K562 (cell line): ENCODE data around the gene SPATA2L. TPM values are rescaled to one million over a fixed set of nuclear protein-coding genes. Genes with fewer than 3 reads are reported as not detected.

Experiments
- ATAC-seq: fragments of 200-7000 bp; cut with Tn5 transposase; 3 replicates; pipeline ENCODE4 v1.9.1; 2020; ENCODE audit warnings: moderate library complexity
- BruUV-seq: library from RNA; stranded (reverse); fragments of 400-500 nt; replicated peaks from 2 replicates; lab custom pipeline; 2021; lab: Mats Ljungman, UMichigan
- CTCF ChIA-PET: fragments of 300-600 bp; formaldehyde crosslinking; extraction: SDS; loops from one replicate; lab custom pipeline; 2021; ENCODE audit warnings: low intra/inter-chr PET ratio; lab: Yijun Ruan, JAX
- POLR2A ChIA-PET: fragments of 300-600, 350-650 bp; sonication (Branson Sonifier 250); formaldehyde crosslinking; extraction: SDS; loops from one replicate; lab custom pipeline; 2021; ENCODE audit warnings: antibody characterized with exemption, inconsistent platforms; lab: Yijun Ruan, JAX
- DNase-seq, 4 experiments: peaks; one replicate each; pipeline versions ENCODE4 v3.0.0 to v3.0.0-alpha.2; 2011 to 2018; ENCODE audit warnings: low spot score in 3 of 4, mixed read lengths in 3 of 4; ENCODE audit errors: extremely low read depth in 1 of 4
- FAIRE-seq: peaks from 2 replicates; lab custom pipeline; 2011; peaks lifted over from hg19 to GRCh38; lab: Jason Lieb, UNC
- H2AFZ ChIP-seq: 2 replicates; pipeline ENCODE4 v1.6.0; 2011; ENCODE audit warnings: low read depth, low read length, control low read depth, inconsistent platforms
- H3K27ac ChIP-seq: fragments of 200-600 bp; 3 replicates; pipeline ENCODE4 v1.8.0; 2011; ENCODE audit warnings: low read depth, mild to moderate bottlenecking, control low read depth, inconsistent platforms, low read length, moderate library complexity, mixed read lengths; ENCODE audit errors: extremely low read depth
- H3K27me3 ChIP-seq, 2 experiments: fragments of 300-600 bp in 1 of 2; 2 replicates in 1 of 2; 3 replicates in 1 of 2; pipeline versions ENCODE4 v1.6.0 to v1.8.0; 2011; ENCODE audit warnings: inconsistent platforms in 2 of 2, low read length in 2 of 2, mild to moderate bottlenecking in 1 of 2, mixed read lengths in 1 of 2, moderate library complexity in 1 of 2; ENCODE audit not compliant: control insufficient read depth in 2 of 2, insufficient read depth in 2 of 2
- H3K36me3 ChIP-seq: fragments of 300-600 bp; 3 replicates; pipeline ENCODE4 v1.8.0; 2011; ENCODE audit warnings: mild to moderate bottlenecking, low read length, inconsistent platforms; ENCODE audit not compliant: control insufficient read depth, insufficient read depth
- H3K4me1 ChIP-seq, 2 experiments: fragments of 200-600 bp in 1 of 2; replicated peaks in 1 of 2; 2 replicates in 1 of 2; 3 replicates in 1 of 2; pipeline versions ENCODE4 v1.5.1 to v1.8.0; 2011; ENCODE audit warnings: inconsistent platforms in 2 of 2, low read length in 2 of 2, mild to moderate bottlenecking in 1 of 2, mixed read lengths in 1 of 2, moderate library complexity in 1 of 2; ENCODE audit not compliant: control insufficient read depth in 2 of 2, insufficient read depth in 2 of 2
- H3K4me2 ChIP-seq: 2 replicates; pipeline ENCODE4 v1.6.1; 2011; ENCODE audit warnings: low read length, control low read depth, inconsistent platforms, mixed read lengths; ENCODE audit not compliant: insufficient read depth
- H3K4me3 ChIP-seq: fragments of 200-600 bp; sonication (generic), shearing (Covaris generic); 2 replicates; pipeline ENCODE4 v1.5.1; 2016; ENCODE audit warnings: control low read depth, inconsistent platforms
- H3K79me2 ChIP-seq: fragments of 200-600 bp; 3 replicates; pipeline ENCODE4 v1.8.0; 2011; ENCODE audit warnings: low read length, inconsistent platforms; ENCODE audit not compliant: control insufficient read depth, insufficient read depth
- H3K9ac ChIP-seq, 2 experiments: 2 replicates each; pipeline versions ENCODE4 v1.6.0 to v1.6.1; 2011; ENCODE audit warnings: low read depth in 2 of 2, low read length in 2 of 2, control low read depth in 1 of 2, inconsistent platforms in 1 of 2, mild to moderate bottlenecking in 1 of 2, mixed read lengths in 1 of 2; ENCODE audit not compliant: insufficient read depth in 1 of 2
- H3K9me1 ChIP-seq: one replicate; pipeline ENCODE4 v1.6.0; 2011; ENCODE audit warnings: inconsistent platforms, mild to moderate bottlenecking, low read length, moderate library complexity; ENCODE audit not compliant: control insufficient read depth, insufficient read depth
- H3K9me3 ChIP-seq: replicated peaks from 2 replicates; pipeline ENCODE4 v1.5.1; 2011; ENCODE audit warnings: low read depth, low read length, inconsistent platforms; ENCODE audit not compliant: control insufficient read depth, insufficient read depth
- H4K20me1 ChIP-seq: replicated peaks from 2 replicates; pipeline ENCODE4 v1.6.1; 2011; ENCODE audit warnings: low read length, inconsistent platforms, mixed read lengths; ENCODE audit not compliant: control insufficient read depth, insufficient read depth
- POLR2G ChIP-seq: fragments of 200-400 bp; formaldehyde crosslinking; IDR thresholded peaks from 2 replicates; pipeline ENCODE4 v1.6.1; 2017; ENCODE audit warnings: low read depth, mild to moderate bottlenecking, antibody characterized with exemption, low read length, moderate library complexity
- RBFOX2 ChIP-seq: fragments of 200-400 bp; formaldehyde crosslinking; IDR thresholded peaks from 2 replicates; pipeline ENCODE4 v1.6.1; 2017; ENCODE audit warnings: low read depth, mild to moderate bottlenecking, low read length, moderate library complexity
- ZNF408 ChIP-seq: fragments of 250-450 bp; sonication (Bioruptor Pico); IDR thresholded peaks from 2 replicates; pipeline ENCODE4 v1.4.0; 2020; ENCODE audit warnings: low read depth, mild to moderate bottlenecking, moderate library complexity
- WGBS: fragments of 100-300 bp; shearing (Covaris generic); methylation state at CpG from one replicate; pipeline ENCODE4 v1.1.6; 2016; ENCODE audit warnings: low coverage, mixed read lengths; ENCODE audit not compliant: insufficient coverage; ENCODE audit errors: missing lambda C conversion rate; 5-methylcytosine and 5-hydroxymethylcytosine counted together
- in situ Hi-C: fragments of 300-500 bp; cut with MboI; formaldehyde crosslinking; loops from 4 replicates; pipeline ENCODE4 v1.15.0; 2018; ENCODE audit warnings: inconsistent platforms, mixed read lengths
- intact Hi-C: fragments of 100-400 bp; cut with micrococcal nuclease; formaldehyde crosslinking; loops from 2 replicates; pipeline ENCODE4 v1.14.2; 2022
- polyA plus RNA-seq, 8 experiments: library from polyadenylated mRNA; depleted of rRNA in 4 of 8; stranded (reverse) in 5 of 8; unstranded in 3 of 8; fragments of >200 nt; fragmentation: Nextera tagmentation in 2 of 8; fragmentation: Illumina TruSeq in 1 of 8; extraction: Ambion mirVana in 2 of 8; extraction: Trizol in 1 of 8; gene quantifications; 2 replicates each; pipeline versions ENCODE4 v1.2.1 to v1.2.3, GENCODE V29; 2011 to 2014; ENCODE audit warnings: inconsistent platforms in 1 of 8, missing spikeins in 1 of 8
- total RNA-seq, 7 experiments: library from RNA; depleted of rRNA in 6 of 7; stranded (reverse); fragments of >200 nt in 6 of 7; fragmentation: Illumina TruSeq in 2 of 7; extraction: Trizol in 2 of 7; gene quantifications; 2 replicates each; pipeline versions ENCODE4 v1.2.1 to v1.2.3, GENCODE V29; 2011 to 2021; ENCODE audit warnings: low replicate concordance in 1 of 7
- TF ChIP-seq, protein P1 (sequence below): conservative IDR thresholded peaks from 2 replicates; pipeline ENCODE4 v1.6.1; 2011; ENCODE audit warnings: low read depth, mild to moderate bottlenecking, low read length; ENCODE audit not compliant: control insufficient read depth

Gene SPATA2L
- total and polyA plus RNA-seq, 9 of the 15 experiments (the other 6 are each of a cell fraction or from before 2014, with no cell fraction given): 0.13 to 19.2 (median 4.8) TPM; not detected in 1

DNA sequence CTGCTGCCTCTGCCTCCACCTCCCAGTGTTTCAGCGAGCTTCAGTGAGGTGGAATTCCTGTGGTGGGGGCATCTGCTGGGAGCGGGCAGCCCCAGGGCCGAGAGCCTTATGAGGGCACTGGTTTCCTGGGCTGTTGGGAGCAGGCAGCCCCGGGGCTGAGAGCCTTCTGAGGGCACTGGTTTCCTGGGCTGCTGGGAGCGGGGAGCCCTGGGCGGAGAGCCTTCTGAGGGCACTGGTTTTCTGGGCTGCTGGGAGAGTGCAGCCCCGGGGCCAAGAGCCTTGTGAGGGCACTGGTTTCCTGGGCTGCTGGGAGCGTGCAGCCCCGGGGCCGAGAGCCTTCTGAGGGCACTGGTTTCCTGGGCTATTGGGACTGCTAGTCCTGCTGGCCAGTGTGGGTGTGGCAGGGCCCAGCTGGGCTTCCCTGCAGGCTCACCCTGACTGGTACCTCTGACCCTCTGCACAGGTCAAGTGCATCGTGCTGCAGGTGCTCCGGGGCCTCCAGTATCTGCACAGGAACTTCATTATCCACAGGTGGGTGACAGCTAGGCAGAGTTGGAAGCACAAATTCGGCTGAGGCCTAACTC, 9.4 kb downstream of the SPATA2L start:
- no peak overlapping the region for H3K4me3 ChIP-seq
- CTCF ChIA-PET: no interaction called here

More for the DNA sequence above, 9.4 kb downstream of the SPATA2L start:
- no peaks in the 10 kb centered on the region for H3K9me3 ChIP-seq
- intact Hi-C loops: no loop called here
- ATAC-seq (no peak), DNase-seq (no peak), FAIRE-seq (no peak)
- POLR2A ChIA-PET: no interaction called here
- no TSS peak for BruUV-seq
- TF ChIP-seq RBFOX2 (peak; percentile 45), POLR2G (peak; percentile 49), ZNF408 (no peak)
- TF ChIP-seq, protein P1, sequence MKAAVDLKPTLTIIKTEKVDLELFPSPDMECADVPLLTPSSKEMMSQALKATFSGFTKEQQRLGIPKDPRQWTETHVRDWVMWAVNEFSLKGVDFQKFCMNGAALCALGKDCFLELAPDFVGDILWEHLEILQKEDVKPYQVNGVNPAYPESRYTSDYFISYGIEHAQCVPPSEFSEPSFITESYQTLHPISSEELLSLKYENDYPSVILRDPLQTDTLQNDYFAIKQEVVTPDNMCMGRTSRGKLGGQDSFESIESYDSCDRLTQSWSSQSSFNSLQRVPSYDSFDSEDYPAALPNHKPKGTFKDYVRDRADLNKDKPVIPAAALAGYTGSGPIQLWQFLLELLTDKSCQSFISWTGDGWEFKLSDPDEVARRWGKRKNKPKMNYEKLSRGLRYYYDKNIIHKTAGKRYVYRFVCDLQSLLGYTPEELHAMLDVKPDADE: no peak
- in situ Hi-C loops: no loop called here
- no peak overlapping the region for H3K4me2 ChIP-seq
- no peak overlapping the region for H2AFZ ChIP-seq
- H3K27me3 ChIP-seq: no peaks in the 10 kb centered on the region
- no peak overlapping the region for H3K27ac ChIP-seq
- H3K4me1 ChIP-seq: peaks cover 6 to 52% of the 10 kb centered on the region in 2 experiments
- H3K36me3 ChIP-seq: peaks cover 82% of the 10 kb centered on the region; the same call in 2 of the 3 replicates
- peaks cover 19% of the 10 kb centered on the region for H3K79me2 ChIP-seq
- H3K9me1 ChIP-seq: peaks cover 6% of the 10 kb centered on the region
- H4K20me1 ChIP-seq: 0 out of 2 replicates have a peak, but pooled peaks cover 6% of the 10 kb centered on the region
- WGBS: 93% methylated on average over 13 of the region's 13 CpGs
- H3K9ac ChIP-seq: no peak overlapping the region
